GM06990 (cell line): ENCODE data around the gene CENPL.
"Not testable (repeated sequence)": the region's sequence is repeated elsewhere in the genome, so short reads cannot be mapped to it uniquely, and the experiment has no call there.

Experiments used
- DNase-seq: peaks from one replicate; pipeline ENCODE4 v3.0.0-alpha.2; 2011; ENCODE audit not compliant: insufficient read length; ENCODE audit errors: extremely low read depth
- H3K27me3 ChIP-seq: replicated peaks from 2 replicates; pipeline ENCODE4 v1.6.0; 2011; ENCODE audit warnings: low read length; ENCODE audit not compliant: control insufficient read depth, insufficient read depth
- H3K36me3 ChIP-seq: 2 replicates; pipeline ENCODE4 v1.5.1; 2011; ENCODE audit warnings: low read length; ENCODE audit not compliant: control insufficient read depth, insufficient read depth
- H3K4me3 ChIP-seq: replicated peaks from 2 replicates; pipeline ENCODE4 v1.5.1; 2011; ENCODE audit warnings: low read depth, mild to moderate bottlenecking, control low read depth, low read length
- CTCF ChIP-seq: IDR thresholded peaks from 2 replicates; pipeline ENCODE4 v1.5.1; 2011; ENCODE audit warnings: low read length, control low read depth, mild to moderate bottlenecking, inconsistent platforms; ENCODE audit not compliant: insufficient read depth, poor library complexity, severe bottlenecking

The CENPL gene

GRCh38 chr1:173865468-173866164 is 40.9 kb upstream of the CENPL start:
- peak overlapping the region; percentile 87 for H3K4me3 ChIP-seq
- peaks cover 10% of the 10 kb centered on the region for H3K36me3 ChIP-seq
- TF ChIP-seq CTCF = no peak
- no peak for DNase-seq
- no peaks in the 10 kb centered on the region for H3K27me3 ChIP-seq

GRCh38 chr1:173864179-173864867 is 39.6 kb upstream of the CENPL start:
- Histone ChIP-seq H3K36me3 (peaks cover 10% of the 10 kb centered on the region), H3K4me3 (peak overlapping the region; percentile 87), H3K27me3 (no peaks in the 10 kb centered on the region)
- TF ChIP-seq CTCF = no peak
- DNase-seq = no peak

GRCh38 chr1:173863224-173864161 is 38.8 kb upstream of the CENPL start:
- Histone ChIP-seq H3K36me3 (peaks cover 10% of the 10 kb centered on the region), H3K4me3 (peak overlapping the region; percentile 26; the same call in 1 of the 2 replicates), H3K27me3 (no peaks in the 10 kb centered on the region)
- TF ChIP-seq CTCF = no peak
- no peak for DNase-seq

GRCh38 chr1:173862769-173863223 is 38.1 kb upstream of the CENPL start:
- Histone ChIP-seq H3K4me3 (no peak overlapping the region), H3K36me3 (peaks cover 10% of the 10 kb centered on the region), H3K27me3 (no peaks in the 10 kb centered on the region)
- DNase-seq = no peak
- TF ChIP-seq CTCF = no peak

GRCh38 chr1:173862146-173862768 is 37.6 kb upstream of the CENPL start:
- H3K27me3 ChIP-seq, H3K4me3 ChIP-seq, DNase-seq: not testable (repeated sequence)
- H3K36me3 ChIP-seq = peaks cover 12% of the 10 kb centered on the region
